ENCODE measurements around the gene KCTD17.

DNA sequence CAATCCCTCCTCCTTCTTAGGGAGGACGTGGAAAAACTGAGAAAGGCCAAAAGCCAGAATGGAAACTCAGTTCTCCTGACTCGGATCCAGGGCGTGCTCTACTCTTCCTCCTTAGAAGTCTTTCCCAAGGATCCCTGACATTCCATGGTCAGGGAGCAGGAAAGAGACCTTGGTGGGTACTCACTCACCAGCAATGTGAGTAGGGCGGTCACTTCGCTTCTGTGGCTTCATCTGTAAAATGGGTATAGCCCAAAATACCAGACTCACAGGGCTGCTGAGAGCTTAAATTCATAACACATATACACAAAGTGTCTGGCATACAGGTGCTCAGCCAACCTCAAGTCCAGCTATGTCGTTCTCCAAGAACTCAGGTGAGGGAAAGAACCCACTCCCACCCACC, 629 bp upstream of the KCTD17 start:
- TF ChIP-seq, protein P1, sequence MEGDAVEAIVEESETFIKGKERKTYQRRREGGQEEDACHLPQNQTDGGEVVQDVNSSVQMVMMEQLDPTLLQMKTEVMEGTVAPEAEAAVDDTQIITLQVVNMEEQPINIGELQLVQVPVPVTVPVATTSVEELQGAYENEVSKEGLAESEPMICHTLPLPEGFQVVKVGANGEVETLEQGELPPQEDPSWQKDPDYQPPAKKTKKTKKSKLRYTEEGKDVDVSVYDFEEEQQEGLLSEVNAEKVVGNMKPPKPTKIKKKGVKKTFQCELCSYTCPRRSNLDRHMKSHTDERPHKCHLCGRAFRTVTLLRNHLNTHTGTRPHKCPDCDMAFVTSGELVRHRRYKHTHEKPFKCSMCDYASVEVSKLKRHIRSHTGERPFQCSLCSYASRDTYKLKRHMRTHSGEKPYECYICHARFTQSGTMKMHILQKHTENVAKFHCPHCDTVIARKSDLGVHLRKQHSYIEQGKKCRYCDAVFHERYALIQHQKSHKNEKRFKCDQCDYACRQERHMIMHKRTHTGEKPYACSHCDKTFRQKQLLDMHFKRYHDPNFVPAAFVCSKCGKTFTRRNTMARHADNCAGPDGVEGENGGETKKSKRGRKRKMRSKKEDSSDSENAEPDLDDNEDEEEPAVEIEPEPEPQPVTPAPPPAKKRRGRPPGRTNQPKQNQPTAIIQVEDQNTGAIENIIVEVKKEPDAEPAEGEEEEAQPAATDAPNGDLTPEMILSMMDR (IDR thresholded peaks at IDR 0.05), result no peak
- no peak for TF ChIP-seq POLR2A (IDR thresholded peaks at IDR 0.05)
